Testis (tissue), 2 donors: ENCODE measurements around the gene SLC39A9.

Source experiments
- POLR2A ChIP-seq: fragments of 450-650 bp; IDR thresholded peaks from one replicate; pipeline ENCODE4 v1.6.1; 2017; ENCODE audit warnings: antibody characterized with exemption, mild to moderate bottlenecking, moderate library complexity
- TF ChIP-seq, protein P1 (sequence below), 3 experiments: fragments of 450-650 bp in 2 of 3; fragments of 200-600 bp in 1 of 3; sonication (generic) in 1 of 3; IDR thresholded peaks; one replicate each; pipeline ENCODE4 v1.5.1; 2016 to 2019; ENCODE audit warnings: antibody characterized with exemption in 3 of 3, mild to moderate bottlenecking in 2 of 3, moderate library complexity in 1 of 3

DNA sequence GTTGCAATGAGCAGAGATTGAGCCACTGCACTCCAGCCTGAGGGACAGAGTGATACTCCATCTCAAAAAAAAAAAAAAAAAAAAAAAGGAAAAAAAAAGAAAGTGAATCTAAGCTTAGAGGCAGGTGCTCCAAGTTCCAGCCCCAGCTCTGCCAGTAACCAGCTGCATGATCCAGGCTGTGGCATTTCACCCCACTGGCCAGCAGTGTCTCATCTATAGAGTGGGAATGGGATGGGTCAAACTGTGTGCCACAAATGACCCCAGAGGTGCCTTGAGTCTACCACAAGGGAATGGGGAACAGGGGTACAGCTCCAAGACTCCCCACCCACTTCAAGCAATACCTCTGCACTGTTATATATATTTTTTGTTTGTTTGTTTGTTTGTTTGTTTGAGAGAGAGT, 91.0 kb downstream of the SLC39A9 start:
- TF ChIP-seq, protein P1, sequence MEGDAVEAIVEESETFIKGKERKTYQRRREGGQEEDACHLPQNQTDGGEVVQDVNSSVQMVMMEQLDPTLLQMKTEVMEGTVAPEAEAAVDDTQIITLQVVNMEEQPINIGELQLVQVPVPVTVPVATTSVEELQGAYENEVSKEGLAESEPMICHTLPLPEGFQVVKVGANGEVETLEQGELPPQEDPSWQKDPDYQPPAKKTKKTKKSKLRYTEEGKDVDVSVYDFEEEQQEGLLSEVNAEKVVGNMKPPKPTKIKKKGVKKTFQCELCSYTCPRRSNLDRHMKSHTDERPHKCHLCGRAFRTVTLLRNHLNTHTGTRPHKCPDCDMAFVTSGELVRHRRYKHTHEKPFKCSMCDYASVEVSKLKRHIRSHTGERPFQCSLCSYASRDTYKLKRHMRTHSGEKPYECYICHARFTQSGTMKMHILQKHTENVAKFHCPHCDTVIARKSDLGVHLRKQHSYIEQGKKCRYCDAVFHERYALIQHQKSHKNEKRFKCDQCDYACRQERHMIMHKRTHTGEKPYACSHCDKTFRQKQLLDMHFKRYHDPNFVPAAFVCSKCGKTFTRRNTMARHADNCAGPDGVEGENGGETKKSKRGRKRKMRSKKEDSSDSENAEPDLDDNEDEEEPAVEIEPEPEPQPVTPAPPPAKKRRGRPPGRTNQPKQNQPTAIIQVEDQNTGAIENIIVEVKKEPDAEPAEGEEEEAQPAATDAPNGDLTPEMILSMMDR (IDR thresholded peaks at IDR 0.05) = no peak
- no peak for TF ChIP-seq POLR2A
